Measurements from ENCODE around the gene IL1R1.
A peak's percentile ranks its signal among the peaks of the same experiment; 100 is the strongest.
"Not testable (repeated sequence)": the region's sequence is repeated elsewhere in the genome, so short reads cannot be mapped to it uniquely, and the experiment has no call there.

Gene IL1R1, protein sequence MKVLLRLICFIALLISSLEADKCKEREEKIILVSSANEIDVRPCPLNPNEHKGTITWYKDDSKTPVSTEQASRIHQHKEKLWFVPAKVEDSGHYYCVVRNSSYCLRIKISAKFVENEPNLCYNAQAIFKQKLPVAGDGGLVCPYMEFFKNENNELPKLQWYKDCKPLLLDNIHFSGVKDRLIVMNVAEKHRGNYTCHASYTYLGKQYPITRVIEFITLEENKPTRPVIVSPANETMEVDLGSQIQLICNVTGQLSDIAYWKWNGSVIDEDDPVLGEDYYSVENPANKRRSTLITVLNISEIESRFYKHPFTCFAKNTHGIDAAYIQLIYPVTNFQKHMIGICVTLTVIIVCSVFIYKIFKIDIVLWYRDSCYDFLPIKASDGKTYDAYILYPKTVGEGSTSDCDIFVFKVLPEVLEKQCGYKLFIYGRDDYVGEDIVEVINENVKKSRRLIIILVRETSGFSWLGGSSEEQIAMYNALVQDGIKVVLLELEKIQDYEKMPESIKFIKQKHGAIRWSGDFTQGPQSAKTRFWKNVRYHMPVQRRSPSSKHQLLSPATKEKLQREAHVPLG

DNA sequence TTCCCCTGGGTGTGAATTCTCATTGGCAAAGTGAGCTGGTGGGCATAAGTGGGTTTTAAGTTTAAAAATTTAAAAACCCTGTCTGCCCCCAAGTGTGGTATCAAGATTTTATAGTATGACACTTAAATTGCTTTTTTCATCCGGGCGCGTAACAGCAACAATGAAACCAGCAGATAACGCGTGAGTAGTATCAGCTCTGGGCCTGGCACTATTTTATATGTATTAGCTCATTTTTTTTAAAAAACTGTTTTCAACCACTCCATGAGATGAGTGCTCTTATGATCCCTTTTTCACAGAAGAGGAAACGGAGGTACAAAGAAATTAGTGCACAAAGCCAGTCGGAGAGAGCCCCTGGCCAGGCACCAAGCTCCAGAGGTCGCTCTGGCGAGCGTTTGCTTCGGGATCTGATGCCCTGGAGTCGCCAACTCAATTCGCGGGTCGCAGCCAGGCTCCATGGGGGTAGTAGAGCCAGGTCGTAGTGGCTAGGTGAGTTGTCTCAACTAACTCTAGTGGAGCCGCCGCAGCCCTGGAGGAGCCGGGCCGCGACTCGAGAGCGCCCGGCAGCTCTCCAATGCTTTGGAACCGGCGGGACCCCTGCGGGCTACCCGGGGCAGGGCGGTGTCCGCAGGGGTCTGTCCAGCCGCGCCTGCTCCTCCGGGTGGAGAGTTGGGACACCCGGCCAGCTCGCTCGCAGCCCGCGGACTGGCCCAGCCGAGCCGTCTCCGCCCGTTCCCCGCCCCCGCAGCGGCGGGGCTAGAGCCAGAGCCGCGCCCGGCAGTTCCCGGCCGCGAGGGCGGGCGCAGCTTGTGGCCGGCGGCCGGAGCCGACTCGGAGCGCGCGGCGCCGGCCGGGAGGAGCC lies at the start of gene IL1R1:
IL1R1 (plus strand) TSS at position 777 of the 859 bp plus-strand sequence. CDS start 14,979 bp downstream, outside the sequence.
- DNase-seq (ENCODE audit: low spot score), result no peak

DNA sequence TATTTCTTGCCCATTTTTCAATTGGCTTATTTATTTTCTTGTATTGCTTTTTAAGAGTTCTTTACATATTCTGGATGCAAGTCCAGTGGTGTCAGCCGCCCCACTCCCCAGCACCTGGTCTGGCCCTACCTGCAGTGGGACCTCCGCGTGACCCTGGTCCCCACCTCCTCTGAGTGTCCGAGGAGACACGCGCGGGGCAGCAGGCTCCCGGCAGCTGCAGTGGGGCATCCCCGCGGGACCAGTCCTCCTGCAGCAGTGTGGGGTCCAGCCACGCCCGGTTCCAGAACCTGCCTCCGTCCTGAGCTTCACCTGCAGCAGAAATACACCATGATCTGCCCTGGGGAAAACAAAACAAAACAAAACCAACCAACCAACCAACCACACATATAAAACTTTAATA lies 48.9 kb upstream of the IL1R1 start:
- no peak for DNase-seq (ENCODE audit: low spot score)

DNA sequence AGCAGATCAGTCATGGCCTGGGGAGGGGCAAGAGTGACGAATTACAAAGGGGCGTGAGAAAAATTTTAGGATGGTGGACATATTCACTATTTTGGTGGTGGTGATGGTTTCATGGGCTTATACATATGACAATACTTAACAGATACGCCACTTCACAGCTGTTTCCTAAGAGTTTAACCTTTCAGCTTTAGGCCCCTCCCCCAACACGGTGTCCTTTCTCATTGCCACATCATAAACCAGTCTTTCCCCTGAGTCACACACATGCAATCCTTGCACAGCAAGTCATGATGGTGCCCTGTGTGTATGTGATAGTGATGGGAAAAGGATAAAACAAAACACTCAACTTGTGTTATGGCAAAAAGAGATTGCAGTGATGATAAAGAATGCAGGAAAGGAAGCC lies 47.6 kb upstream of the IL1R1 start:
- no peak for DNase-seq (ENCODE audit: low spot score)

DNA sequence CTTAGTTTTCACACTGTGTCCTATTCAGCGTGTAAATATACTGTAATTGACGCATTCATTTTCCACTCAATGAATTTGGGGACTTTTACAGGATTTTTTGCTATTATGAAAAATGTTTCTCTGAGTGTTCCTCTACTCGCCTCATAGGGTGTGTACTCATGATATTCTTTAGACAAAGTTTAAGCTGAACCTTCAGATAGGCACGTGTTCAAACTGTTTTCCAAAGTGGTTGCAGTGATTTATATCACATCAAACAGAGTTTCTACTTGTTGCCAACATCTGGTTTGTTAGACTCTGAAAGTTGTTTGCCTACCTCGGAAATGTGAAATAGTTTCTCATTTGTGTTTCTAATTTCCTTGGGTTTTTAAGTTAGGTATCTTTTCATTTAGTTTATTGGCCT lies 46.4 kb upstream of the IL1R1 start:
- DNase-seq (ENCODE audit: low spot score), result no peak

DNA sequence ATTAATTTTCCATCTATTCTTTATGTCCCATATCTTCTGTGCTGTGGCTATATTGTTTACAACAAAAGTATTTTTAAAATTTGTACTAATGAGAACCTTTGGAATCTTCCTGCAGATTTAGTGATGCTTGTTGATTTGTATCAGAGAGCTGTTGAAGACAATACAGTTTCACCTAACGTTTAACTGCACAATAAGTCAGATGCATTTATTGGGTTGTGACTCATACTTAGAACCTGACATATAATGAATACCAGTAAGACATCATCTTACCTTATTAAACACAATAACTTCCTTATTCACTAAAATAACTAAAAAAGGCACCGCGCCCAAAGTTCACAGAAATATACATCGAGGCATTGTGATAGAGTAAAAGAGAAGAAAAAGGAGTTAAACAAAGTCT lies 43.8 kb upstream of the IL1R1 start:
- no peak for DNase-seq (ENCODE audit: low spot score)

DNA sequence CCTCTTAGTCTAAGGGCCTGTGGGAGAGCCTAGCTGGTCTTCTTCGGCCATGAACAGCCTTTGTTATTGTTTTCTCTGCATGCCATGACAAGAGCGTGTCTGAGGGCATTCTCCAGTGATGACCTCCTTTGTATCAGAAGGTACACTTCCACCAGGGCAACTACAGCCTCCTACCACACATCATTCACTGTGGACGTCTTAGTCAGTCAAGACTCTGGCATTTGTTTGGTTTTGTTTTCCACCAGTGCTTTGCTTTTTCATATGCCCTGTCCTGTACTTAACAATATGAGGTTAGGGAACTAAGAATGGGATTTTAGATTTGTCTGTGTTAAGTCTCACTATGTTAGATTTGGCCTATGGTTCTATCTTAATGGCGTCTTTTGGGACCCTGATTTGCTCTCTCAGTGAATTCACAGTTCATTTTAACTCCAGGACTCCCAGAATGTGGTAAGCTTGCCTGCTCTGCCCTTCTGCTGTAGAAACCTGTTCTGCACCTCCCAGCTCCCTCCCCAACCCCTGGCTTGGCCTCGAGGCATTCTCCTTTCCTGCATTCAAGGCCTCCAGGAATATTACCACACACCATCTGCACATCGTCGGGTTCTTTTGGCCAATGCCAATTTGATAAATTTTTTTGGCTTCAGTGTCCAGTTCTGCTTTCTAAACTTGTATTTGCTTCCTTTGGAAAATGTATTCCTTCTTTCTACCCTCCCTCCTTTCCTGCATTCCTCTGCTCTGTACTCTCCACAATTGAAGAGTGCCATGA lies 42.8 kb upstream of the IL1R1 start:
- no peak for DNase-seq (ENCODE audit: low spot score)

DNA sequence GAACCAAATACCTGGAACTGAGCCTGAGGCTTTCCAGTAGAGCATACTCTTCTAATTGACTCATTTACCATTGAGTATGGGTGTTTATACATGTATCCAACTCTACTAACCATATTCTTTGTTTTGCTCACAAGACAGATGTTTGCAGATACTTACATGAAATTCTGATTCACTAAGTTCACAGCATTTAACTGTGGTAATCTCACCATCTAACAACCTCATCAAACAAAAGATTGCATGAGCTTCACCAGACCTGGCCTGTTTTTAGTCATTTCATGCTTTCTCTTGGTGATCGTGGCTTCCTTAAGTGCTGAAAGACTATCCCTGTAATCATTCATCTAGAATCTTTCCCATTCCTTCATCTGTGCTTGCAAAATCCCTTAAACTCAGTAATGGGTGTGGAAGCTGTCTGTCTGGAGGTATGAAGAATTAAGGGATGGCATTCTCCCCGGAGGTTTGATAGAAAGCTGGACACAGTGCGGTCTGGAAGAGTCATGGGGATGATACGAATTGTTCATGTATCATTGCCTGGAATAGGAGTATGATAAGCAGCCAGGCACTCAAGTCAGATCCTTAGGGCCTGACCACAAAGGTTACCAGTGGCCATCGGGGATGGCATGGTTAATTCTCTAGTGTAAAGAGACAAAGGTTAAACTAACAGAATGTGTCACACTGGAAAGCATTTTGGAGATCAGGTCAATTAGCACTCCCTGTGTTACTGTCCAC lies 42.0 kb upstream of the IL1R1 start:
- no peak for DNase-seq (ENCODE audit: low spot score)

DNA sequence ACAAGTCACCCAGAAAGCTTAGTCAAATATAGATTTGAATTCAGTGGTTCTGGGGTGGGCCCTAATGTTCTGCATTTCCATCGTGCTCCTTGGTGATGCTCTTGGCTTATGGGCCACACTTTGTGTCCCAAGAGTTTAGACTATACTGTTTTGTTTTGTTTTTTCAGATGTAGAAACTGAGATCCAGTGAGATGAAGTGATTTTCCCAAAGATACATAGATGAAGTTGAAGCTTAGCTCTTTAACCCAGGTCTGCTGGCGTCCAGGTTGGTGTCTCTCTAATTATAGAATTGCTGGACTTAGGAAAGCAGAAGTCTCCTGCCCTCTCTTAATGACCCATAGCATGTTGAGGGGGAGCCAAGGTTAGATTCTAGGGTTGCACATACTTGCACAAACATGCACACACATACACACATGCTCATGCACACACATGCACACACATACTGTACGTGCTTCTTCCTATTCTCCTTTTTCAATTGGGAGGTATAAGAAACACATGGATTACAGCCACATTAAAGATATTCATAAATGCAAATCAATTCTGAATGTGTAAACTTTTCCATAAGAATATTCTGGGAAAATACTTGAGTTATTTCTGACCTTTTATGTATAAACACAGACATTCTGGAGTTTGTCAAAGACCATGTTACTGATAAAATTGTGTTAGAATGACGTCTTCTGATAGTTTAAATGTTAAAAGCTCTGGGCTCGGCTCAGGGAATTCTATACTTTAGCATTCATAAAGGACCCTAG lies 41.3 kb upstream of the IL1R1 start:
- DNase-seq (ENCODE audit: low spot score), result no peak

DNA sequence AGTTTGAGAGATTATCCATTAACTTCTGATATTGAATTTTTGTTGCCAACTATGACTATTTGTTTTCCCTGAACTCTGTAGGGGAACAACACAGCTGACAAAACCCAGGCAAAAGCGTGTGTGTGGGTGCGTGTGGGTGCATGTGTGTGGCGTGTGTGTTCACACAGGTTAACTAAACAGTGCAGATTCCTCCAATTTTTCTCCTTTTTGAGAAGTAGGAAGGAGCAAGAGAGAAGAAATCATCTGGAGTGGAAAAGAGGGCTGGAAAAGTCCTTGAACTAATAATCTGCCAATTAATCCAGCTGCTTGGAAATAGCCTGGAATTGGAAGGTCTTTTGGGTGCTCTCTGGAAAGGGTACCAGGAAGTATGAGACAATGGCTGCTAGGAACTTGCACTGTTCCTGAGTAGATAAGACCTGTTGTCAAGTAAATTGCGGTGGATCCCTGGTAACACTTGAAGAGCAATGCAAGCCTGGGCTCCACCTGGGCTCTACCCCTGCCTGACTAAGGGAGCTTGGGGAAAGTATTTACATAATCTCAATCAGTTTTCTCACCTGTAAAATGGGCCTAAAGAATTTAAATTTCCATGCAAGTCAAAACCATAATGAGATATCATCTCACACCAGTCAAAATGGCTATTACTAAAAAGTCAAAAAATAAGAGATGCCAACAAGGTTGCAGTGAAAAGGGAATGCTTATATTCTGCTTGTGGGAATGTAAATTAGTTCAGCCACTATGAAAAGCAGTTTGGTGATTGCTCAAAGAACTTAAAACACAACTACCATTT lies 40.5 kb upstream of the IL1R1 start:
- no peak for DNase-seq (ENCODE audit: low spot score)

DNA sequence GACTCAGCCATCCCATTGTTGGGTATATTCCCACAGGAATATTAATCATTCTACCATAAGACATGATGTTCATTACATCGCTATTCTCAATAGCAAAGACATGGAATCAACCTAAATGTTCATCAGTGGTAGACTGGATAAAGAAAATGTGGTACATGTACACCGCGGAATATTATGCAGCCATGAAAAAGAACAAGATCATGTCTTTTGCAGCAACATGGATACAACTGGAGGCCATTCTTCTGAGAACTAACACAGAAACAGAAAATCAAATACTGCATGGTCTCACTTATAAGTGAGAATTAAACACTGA lies 40.0 kb upstream of the IL1R1 start:
- not testable (repeated sequence) for DNase-seq (ENCODE audit: low spot score)

DNA sequence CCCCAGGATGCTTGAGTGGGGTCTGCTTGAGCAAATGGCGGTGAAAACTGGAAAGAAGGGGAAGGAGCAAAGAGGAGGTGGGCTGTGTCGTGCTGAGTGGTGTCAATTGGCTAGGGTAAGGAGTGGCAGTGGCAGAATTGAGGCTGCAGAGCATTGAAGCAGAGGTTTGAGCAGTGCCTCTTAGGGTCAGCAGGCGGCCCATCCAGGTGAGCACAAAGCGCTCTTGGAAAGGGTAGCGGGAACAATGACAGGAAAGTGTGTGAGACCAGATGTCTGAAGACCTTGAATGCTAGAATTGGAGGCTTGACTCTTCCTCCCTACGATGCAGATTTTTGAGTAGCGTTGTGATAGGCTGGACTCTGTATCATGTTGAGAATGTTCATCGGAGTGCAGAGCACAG lies 39.3 kb upstream of the IL1R1 start:
- DNase-seq (ENCODE audit: low spot score), result no peak

DNA sequence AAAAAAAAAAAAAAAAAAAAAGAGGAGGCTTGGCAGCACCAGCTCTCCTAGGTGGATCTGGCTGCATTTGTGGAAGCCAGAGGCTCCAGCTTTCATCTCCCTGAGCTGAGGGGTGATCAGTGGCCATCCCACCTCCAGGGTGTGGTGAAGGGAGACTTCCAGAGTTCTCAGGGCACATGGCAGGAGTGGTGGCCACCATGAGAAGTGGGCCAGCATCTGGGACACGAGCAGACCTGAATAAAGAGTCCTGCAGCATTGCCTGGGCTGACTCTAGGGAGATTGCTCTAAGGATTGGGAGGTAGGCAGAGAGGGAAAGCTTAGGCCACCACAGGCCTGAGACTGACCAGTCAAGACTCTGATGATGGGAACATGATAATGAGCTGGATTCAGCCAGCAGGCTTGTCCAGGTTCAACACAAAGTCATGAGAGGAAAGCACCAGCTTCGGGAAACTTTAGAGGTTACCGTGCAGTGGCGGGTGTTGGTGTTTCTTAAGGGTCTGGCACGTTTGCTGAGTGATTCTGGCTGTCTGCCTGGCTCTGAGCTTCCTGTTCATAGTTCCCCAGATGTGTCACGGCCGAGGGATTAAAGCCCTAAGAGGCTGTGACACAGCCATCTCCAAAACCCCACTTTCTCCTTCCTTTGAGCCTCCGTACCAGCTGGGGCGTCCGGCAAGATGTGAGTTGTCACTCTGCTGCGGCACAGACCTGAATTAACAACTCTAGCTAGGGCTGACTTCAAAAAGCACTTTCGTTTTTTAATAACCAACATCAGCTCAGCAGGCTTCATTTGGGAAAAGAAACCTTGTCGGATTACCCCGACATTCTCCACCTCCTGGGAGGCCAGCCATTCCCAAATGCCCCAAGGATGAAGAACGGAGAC lies 38.3 kb upstream of the IL1R1 start:
- DNase-seq (ENCODE audit: low spot score), result peak; percentile 45

DNA sequence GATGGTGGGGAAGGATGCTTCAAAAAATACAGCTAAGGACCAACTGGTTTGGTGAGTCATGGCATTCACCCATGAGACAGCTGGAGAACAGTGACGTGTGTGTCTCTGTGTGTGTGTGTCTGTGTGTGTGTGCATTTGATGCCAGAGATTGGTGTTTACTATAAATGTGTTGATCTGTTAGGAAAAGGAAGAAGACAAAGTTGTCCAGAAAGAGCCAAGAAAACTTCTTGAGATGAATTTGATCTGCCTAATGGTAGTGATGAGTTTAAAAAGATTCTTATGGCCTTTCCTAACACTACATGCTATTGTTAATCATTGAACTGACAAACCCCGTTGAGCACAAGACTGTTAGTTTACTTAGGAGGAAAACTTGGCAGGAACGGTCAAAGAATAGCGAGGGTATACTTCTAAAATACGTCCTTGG lies 36.4 kb upstream of the IL1R1 start:
- no peak for DNase-seq (ENCODE audit: low spot score)

DNA sequence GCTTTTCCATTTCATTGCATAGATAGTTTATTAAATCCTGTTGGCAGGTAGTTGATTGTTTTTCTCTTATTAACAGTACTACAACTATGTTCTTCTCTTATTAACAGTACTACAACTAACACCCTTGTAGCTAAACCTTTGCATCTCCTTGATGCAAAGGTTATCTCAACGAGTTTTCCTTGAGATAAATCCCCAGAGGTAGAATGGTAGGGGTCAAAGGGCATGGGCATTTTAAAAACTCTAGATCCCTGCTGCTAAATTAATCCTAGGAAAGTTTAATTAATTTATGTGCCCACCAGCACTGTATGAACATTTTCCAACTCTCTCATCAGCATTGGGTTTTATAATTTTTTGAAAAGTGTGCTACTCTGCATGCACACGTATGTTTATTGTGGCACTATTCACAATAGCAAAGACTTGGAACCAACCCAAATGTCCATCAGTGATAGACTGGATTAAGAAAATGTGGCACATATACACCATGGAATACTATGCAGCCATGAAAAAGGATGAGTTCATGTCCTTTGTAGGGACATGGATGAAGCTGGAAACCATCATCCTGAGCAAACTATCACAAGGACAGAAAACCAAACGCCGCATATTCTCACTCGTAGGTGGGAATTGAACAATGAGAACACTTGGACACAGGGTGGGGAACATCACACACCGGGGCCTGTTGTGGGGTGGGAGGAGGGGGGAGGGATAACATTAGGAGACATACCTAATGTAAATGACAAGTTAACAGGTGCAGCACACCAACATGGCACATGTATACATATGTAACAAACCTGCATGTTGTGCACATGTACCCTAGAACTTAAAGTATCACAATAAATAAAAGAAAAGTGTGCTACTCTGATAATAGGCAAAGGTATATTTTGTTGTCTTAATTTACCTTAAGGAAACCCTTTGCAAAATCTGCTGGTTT lies 35.5 kb upstream of the IL1R1 start:
- DNase-seq (ENCODE audit: low spot score), result not testable (repeated sequence)

DNA sequence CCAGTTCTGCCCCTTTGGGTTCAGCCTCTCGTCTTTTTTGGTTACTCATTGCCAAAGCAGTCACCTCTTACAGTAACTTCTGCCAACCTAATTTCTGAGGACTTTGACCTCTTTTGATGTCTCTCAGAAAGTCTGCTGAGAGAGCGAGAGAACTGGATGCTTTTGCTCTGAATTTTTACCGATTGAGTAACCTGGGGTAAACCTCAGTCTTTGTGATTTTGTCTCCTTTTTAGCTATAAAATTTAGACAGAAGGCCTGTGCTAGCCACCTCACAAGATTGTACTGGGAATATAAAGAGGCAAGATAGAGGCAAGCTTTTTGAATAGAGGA lies 34.8 kb upstream of the IL1R1 start:
- DNase-seq (ENCODE audit: low spot score), result no peak

DNA sequence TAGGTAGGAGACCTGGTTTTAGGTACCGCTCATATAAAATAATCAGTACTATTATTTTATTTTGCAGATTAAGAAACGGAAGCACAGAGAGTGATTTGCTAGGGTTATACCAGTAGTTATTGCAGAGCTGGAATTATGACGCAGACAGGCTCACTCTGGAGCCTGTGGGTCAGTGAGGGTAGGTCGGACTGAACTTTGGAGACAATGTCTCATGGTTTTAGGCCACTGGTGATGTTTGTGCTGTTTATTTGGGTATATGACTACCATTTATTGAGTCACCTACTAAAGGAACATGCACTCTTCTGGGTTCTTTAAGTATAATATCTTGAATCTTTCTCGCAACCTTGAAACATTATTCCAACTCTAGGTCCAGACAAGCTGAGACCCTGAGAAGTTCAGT lies 33.5 kb upstream of the IL1R1 start:
- DNase-seq (ENCODE audit: low spot score), result no peak

DNA sequence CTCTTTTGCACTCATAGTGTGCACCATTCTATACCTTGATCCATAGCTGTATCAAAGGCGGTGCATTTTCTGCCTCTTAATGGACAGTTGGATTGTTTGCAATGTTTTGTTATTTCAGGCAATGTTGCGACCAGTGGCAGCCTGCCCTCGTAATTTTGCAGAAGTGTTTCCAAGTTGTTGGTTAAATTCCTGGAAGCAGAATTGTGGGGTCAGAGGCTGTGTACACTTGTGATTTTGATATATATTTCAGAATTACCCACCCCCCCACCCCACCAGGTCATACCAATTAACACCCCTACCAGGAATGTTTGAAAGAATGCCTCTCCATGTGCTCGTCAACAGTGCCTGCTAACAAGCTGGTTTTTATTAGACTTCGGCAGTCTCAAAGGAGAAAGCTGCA lies 32.4 kb upstream of the IL1R1 start:
- no peak for DNase-seq (ENCODE audit: low spot score)

Measured in CD4-positive, alpha-beta T cell treated with Interleukin-2 at 100 ng/mL for 4 hours (primary cell).